Activated CD4-positive, alpha-beta T cell treated with anti-CD3 and anti-CD28 coated beads, Interleukin-2, amount 50 U/mL, for 16 hours (primary cell): Measurements from ENCODE around the gene MICAL2.
A peak's percentile ranks its signal among the peaks of the same experiment; 100 is the strongest.

ENCODE experiments used
- DNase-seq: peaks from one replicate; pipeline ENCODE4 v3.0.0-alpha.2; 2020

Gene MICAL2

DNA sequence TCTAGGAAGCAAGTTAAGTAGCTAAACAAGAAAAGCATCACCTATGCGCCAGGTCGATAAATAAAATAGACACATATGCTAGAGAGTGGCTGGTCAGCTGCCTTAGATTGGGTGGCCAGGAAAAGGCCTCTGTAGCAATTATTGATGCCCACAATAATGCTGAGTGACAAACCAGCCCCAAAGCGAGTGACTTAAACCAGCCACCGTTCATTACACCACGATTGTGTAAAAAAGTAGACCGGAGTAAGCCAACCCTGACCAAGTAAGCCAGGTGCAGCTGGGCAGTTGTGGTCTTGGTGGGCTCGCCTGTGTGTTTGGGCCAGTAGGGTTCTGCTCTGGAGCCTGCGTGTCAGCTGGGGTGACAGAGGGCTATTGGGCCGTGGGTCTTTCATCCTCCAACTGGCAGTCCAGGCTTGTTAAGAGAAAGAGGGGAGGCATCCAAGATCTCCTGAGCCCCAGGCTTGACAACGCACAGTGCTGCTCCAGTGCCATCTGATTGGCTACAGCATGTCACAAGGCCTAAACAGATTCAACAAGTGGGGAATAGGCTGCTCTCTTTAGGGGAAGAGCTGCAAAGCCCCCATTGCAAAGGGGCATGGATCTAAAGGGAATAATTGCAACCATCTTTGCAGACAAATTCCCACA, 166.6 kb downstream of the MICAL2 start:
- no peak for DNase-seq

GRCh38 chr11:12278766-12279671, 168.6 kb downstream of the MICAL2 start:
- DNase-seq = no peak

GRCh38 chr11:12279672-12280108, 169.3 kb downstream of the MICAL2 start:
- DNase-seq = no peak

DNA sequence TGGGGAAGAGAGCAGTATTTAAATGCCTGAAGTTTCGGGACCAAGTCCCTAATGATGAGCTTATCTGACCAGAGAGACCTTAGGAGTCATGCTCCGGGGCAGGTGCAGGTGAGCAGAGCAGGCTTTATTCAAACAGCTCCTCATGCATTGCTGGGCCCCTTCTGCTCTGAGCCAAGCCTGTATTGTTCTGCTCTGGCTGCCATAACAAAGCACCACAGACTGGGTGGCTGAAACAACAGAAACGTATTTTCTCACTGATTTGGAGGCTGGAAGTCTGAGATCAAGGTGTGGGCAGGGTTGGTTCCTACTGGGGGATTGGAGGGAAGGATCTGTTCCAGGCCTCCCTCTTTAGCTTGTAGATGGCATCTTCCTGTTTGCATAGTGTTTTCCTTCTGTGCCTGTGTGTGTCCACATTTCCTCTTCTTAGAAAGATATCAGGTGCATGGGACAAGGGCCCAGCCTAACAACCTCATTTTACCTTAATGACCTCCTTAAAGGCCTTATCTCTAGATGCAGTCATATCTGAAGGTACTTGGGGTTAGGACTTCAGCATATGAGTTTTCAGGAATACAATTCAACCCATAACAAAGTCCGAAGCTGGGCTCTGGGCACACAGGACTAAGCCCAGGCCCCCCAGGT, 169.9 kb downstream of the MICAL2 start:
- no peak for DNase-seq

- no peak for DNase-seq
Observed at GRCh38 chr11:12280838-12281565, 170.6 kb downstream of the MICAL2 start.

GRCh38 chr11:12281571-12282478, 171.4 kb downstream of the MICAL2 start:
- DNase-seq = peak; percentile 79

GRCh38 chr11:12282676-12283075, 172.3 kb downstream of the MICAL2 start:
- no peak for DNase-seq

GRCh38 chr11:12284316-12285050, 174.1 kb downstream of the MICAL2 start:
- DNase-seq = no peak

- no peak for DNase-seq
Observed at GRCh38 chr11:12285106-12285505, 174.7 kb downstream of the MICAL2 start.

DNA sequence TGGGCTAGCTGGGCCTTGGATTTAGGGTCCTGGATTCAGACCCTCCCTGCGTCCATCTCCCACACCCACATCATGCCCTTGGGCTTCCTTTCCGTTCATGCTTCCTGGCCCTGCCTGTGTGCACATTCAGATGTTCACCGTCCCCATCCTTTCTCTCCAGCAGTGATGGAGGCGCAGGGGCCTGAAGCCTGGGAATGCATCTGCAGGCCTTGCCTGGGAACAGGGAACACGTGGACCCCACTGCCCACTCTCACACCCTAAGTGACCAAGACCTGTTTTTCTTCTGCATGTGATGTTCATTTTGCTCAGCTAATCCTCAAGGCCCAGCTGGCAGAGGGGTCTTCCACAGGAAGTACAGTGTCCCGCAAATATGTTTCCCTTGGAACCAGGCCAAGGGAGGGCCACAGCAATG, 175.4 kb downstream of the MICAL2 start:
- DNase-seq = no peak

DNA sequence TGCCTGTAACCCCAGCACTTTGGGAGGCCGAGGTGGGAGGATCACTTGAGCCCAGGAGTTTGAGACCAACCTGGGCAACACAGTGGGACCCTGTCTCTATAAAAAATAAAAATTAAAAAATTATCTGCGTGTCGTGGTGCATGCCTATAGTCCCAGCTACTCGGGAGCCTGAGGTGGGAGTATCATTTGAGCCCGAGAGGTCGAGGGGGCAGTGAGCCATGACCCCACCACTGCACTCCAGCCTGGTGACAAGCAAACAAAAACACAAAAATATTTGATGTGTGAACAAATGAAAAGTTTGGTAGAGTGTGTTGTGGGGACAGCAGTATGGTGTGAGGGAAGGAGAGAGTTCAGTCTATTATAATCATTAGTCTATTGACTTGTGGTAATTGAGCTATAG, 176.2 kb downstream of the MICAL2 start:
- DNase-seq = no peak

DNA sequence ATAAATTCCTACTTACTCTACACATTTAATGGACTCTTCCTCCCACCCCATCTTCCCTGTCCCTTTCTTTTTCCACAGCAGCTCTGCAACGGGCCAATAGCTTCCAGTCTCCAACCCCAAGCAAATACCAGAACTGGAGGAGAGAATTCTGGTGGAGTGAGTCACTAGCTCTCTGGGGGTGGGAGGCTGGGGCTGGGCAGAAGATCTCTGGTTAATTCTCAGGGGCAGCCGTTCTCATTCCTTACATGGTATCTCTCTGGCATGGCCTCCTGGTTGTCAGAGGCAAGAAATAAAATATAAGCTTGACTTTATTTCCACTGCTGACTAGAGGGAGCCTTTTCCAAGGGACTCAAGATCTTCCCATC, 176.6 kb downstream of the MICAL2 start:
- DNase-seq = no peak

GRCh38 chr11:12287374-12288211, 177.2 kb downstream of the MICAL2 start:
- no peak for DNase-seq

DNA sequence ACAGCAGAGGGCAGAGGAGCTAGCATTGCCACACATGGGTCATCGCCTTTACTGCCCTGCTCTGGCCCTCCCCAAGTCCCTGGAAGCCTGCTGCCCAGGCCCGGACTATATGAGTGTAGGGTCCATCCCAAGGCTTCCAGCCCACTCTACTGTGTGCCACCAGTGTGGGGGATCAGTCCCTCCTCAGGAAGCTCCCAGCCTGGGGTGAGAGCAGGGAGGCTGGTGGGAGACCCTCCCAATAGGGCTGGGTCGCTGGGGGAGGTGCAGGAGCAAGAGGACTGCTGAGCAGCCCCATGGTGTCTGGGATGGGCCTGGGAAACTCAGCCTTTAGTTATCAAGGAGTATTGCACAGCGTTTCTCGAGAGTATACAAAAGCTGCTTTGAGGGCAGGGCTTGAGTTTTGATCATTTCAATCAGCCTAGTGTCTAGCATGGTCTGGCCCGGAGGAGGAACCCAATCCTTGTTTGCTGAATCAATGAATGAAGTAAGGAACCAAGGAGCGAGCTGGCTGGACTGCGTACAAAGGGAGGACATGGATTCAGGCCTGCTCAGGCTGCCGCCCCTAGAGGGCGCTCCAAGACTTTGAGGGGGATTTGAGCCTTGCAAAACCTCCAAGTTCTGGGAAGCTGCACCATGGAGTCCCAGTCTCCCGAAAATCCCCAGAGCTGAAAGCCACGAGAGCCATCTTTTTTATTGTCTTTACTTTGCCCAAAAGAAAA, 178.0 kb downstream of the MICAL2 start:
- DNase-seq = peak; percentile 47

DNA sequence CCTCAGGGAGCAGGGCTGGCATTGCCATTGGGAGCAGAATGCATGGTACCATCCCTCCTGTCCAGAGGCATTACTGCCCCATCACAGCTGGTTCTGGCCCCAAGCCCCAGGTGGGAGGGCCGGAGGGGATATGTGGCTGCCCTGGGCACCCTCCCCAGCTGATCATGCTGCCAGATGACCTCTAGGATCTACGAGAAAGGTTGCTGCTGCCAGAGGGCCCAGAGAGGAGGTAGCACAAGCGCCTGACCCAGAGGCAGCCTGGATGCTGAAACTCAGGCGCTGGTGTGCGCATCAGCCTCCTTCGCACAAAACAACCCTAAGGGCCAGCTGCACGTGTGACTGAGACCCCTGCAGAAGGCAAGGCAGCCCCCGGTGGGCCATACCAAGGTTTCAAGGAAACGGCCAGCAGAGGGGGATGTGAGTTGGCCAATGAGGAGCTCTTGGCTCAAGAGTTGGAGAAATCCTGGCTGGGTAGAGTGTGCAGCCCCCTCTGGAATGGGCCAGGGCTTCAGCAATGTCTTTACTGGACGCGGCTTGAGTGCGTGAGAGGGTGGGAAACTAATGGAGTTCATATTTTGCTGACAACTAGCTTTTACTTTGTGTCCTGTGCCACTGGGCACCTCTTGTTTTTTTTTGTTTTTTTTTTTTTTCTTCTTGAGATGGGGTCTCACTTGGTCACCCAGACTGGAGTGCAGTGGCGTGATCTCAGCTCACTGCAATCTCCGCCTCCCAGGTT, 178.7 kb downstream of the MICAL2 start:
- DNase-seq = no peak

DNA sequence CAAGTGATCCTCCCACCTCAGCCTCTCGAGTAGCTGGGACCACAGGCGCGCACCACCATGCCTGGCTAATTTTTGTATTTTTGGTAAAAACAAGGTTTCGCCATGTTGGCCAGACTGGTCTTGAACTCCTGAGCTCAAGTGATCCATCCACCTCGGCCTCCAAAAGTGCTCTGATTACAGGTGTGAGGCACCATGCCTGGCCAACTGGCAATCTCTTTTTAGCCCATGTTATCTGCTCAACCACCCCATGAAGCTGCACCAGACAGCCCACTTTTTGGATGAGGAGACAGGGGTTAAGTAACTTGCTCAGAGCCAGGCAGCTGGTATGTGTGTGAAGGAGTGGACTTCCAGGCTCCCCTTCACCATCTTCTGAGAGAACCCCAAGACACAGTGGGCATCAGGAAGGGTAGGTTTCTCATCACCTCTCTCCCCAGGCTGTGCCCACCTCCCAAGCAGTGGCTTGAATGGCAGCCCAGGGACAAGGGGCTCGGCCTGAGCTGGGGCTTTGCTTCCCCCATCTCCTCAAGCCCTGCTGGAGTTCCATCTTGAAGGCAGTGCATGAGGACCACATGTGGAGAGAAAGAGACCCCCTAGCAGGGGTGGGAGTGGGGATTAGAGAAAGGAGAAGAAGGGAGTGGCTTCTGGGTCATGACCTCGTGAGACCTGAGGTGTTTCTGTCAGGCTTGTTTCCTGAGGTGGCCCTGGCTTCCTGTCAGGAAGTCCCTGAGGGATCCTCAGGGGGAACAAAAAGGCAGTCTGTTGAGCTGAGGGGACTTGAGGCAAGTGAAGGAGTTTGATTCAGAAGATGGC, 179.5 kb downstream of the MICAL2 start:
- no peak for DNase-seq

GRCh38 chr11:12290477-12290922, 180.1 kb downstream of the MICAL2 start:
- no peak for DNase-seq

DNA sequence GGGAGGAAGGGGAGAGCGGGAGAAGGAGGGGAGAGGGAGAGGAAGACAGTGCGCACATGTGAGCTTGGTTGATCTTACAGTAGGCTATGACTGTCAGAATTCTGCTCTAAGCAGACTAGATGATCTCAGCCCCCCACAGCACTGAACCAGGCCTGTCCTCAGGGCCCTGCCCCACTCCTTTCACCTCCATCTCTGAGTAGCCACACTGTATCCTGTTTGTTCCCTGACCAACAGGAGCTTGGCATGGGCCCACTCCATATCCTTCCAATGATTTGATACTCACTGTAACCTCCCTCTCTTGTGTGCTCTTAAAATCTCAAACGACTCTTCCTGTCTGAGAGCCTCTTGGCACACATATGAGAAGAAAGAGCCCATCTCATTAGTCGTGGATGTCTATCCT, 180.9 kb downstream of the MICAL2 start:
- no peak for DNase-seq
